Glutamatergic neuron (in vitro differentiated cells): Measurements from ENCODE around the gene C22orf42. TPM values are rescaled to one million over a fixed set of nuclear protein-coding genes. Genes with fewer than 3 reads are reported as not detected.
A peak's percentile ranks its signal among the peaks of the same experiment; 100 is the strongest.
"Not testable (repeated sequence)": the region's sequence is repeated elsewhere in the genome, so short reads cannot be mapped to it uniquely, and the experiment has no call there.

Experiments
- DNase-seq: peaks from one replicate; pipeline ENCODE4 v3.0.0; 2022
- H3K27ac Mint-ChIP-seq: one replicate; pipeline ENCODE4 v1.8.0; 2020; ENCODE audit warnings: mild to moderate bottlenecking, mixed read lengths, inconsistent platforms; ENCODE audit not compliant: unreplicated experiment
- H3K27me3 Mint-ChIP-seq: one replicate; pipeline ENCODE4 v1.8.0; 2020; ENCODE audit warnings: mild to moderate bottlenecking, moderate library complexity, mixed read lengths, inconsistent platforms; ENCODE audit not compliant: unreplicated experiment
- H3K36me3 Mint-ChIP-seq: one replicate; pipeline ENCODE4 v1.8.0; 2020; ENCODE audit warnings: mild to moderate bottlenecking, mixed read lengths, inconsistent platforms; ENCODE audit not compliant: unreplicated experiment
- H3K4me1 Mint-ChIP-seq: one replicate; pipeline ENCODE4 v1.8.0; 2020; ENCODE audit warnings: mild to moderate bottlenecking, low read depth, mixed read lengths, inconsistent platforms; ENCODE audit not compliant: unreplicated experiment
- H3K4me3 Mint-ChIP-seq: one replicate; pipeline ENCODE4 v1.8.0; 2020; ENCODE audit warnings: mild to moderate bottlenecking, mixed read lengths, inconsistent platforms; ENCODE audit not compliant: unreplicated experiment
- H3K9me3 Mint-ChIP-seq: one replicate; pipeline ENCODE4 v1.8.0; 2020; ENCODE audit warnings: mild to moderate bottlenecking, moderate library complexity, mixed read lengths, inconsistent platforms; ENCODE audit not compliant: unreplicated experiment
- total RNA-seq: library from RNA; stranded (reverse); fragmentation: NEBNext Ultra II Directional; extraction: Animal tissue kit (Norgen Biotek cat#: 25700); gene quantifications from one replicate; pipeline ENCODE4 v1.2.1, GENCODE V29; 2021; ENCODE audit not compliant: unreplicated experiment
- TF ChIP-seq, protein P1 (sequence below): fragments of 200-600 bp; sonication (generic); IDR thresholded peaks from one replicate; pipeline ENCODE4 v1.5.0; 2021; ENCODE audit not compliant: partially characterized antibody, unreplicated experiment

C22orf42 gene
- total RNA-seq, 1 donor from 2014 or later = not detected

DNA sequence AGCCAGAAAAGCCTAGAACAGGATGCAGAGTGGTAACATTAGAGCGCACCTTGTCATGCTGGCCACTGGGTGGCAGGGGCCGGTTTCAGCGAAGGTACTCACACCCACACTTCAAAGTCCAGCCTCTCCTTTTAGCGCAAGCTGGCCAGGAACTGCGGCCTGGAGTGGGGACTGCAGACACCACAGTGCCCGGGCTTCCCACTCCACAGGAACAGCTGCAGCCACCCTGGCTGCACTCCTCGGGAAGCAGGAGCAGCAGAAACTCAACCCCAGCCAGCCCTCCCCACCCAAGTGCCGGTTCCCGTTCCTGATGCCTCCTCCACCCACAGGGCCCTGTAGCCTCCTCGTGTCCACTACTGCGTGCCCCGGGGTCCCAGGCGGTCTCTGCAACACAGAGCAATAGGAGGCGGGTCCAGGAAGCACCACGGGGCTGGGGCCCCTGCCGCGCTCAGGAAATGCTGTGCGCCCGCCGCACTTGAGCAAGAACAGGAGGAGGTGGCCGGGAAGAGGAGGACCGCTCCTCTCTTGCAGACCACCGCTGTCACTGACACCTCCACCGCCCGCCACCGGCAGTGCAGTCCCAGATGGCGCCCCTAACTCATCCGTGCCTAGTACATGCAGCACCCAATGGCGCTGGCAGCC is 43.6 kb upstream of the C22orf42 start:
- no peaks in the 10 kb centered on the region for H3K36me3 Mint-ChIP-seq
- DNase-seq = peak; percentile 61
- peaks cover 9% of the 10 kb centered on the region for H3K4me1 Mint-ChIP-seq
- TF ChIP-seq, protein P1, sequence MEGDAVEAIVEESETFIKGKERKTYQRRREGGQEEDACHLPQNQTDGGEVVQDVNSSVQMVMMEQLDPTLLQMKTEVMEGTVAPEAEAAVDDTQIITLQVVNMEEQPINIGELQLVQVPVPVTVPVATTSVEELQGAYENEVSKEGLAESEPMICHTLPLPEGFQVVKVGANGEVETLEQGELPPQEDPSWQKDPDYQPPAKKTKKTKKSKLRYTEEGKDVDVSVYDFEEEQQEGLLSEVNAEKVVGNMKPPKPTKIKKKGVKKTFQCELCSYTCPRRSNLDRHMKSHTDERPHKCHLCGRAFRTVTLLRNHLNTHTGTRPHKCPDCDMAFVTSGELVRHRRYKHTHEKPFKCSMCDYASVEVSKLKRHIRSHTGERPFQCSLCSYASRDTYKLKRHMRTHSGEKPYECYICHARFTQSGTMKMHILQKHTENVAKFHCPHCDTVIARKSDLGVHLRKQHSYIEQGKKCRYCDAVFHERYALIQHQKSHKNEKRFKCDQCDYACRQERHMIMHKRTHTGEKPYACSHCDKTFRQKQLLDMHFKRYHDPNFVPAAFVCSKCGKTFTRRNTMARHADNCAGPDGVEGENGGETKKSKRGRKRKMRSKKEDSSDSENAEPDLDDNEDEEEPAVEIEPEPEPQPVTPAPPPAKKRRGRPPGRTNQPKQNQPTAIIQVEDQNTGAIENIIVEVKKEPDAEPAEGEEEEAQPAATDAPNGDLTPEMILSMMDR = peak; percentile 75
- H3K9me3 Mint-ChIP-seq = peaks cover 3% of the 10 kb centered on the region
- no peak overlapping the region for H3K27ac Mint-ChIP-seq
- H3K4me3 Mint-ChIP-seq = peak overlapping the region; percentile 89
- H3K27me3 Mint-ChIP-seq = peaks cover 15% of the 10 kb centered on the region

DNA sequence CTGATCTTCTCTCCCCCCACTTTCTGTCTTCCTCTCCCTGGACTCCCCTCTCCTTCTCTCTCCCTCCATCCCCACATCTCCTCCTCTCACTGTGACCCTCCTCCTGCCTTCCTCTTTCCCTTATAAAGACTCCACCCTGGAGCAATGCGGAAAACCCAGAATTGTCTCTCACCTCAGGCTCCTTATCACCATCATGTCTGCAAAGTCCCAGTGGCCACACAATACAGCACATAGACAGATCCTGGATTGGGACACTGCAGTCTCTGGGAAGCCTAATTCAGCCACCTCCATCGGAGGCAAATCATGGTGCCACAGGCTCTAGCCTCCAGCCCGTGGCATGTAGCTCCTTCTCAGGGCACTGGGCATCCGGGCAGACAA is 43.0 kb upstream of the C22orf42 start:
- no peak overlapping the region for H3K4me3 Mint-ChIP-seq
- no peak overlapping the region for H3K27ac Mint-ChIP-seq
- H3K4me1 Mint-ChIP-seq = peaks cover 9% of the 10 kb centered on the region

DNA sequence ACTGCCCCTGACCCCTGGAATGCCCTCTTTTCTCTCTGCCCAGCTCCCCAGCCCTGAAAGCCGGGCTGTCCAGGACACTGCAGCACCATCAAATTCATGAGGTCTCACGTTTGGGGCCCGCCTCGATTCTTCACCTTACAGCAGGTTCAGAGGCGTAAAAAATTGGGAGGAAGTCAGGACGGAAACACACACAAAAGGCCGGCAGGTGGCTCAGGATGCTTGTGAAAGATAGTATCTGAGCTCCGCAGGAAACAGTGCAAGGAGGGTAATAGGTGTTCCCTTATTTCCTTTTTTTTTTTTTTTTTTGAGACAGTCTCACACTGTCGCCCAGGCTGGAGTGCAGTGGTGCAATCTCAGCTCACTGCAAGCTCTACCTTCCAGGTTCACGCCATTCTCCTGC is 41.6 kb upstream of the C22orf42 start:
- TF ChIP-seq, protein P1 = no peak
- no peak overlapping the region for H3K27ac Mint-ChIP-seq

More for the DNA sequence above, 43.0 kb upstream of the C22orf42 start:
- Mint-ChIP-seq H3K9me3 (peaks cover 3% of the 10 kb centered on the region), H3K36me3 (no peaks in the 10 kb centered on the region), H3K27me3 (peaks cover 15% of the 10 kb centered on the region)
- TF ChIP-seq, protein P1 = no peak
- no peak for DNase-seq

DNA sequence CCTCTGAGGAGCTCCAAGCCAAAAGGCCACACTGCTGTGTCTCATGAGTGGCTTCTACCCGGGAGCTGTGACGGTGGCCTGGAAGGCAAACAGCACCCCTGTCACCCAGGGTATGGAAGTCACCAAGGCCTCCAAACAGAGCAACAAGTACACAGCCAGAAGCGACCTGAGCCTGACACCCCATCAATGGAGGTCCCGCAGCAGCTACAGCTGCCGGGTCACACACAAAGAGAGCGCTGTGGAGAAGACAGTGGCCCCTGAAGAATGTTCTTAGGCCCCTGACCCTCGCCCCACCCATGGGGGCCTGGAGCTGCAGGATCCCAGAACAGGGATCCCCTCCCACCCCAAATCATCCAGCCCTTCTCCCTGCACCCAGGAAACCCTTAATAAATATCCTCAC is 40.9 kb upstream of the C22orf42 start:
- no peaks in the 10 kb centered on the region for H3K36me3 Mint-ChIP-seq

More for the DNA sequence above, 41.6 kb upstream of the C22orf42 start:
- H3K9me3 Mint-ChIP-seq = peaks cover 5% of the 10 kb centered on the region
- no peaks in the 10 kb centered on the region for H3K36me3 Mint-ChIP-seq
- DNase-seq = no peak
- peaks cover 15% of the 10 kb centered on the region for H3K27me3 Mint-ChIP-seq
- peaks cover 9% of the 10 kb centered on the region for H3K4me1 Mint-ChIP-seq
- H3K4me3 Mint-ChIP-seq = no peak overlapping the region

DNA sequence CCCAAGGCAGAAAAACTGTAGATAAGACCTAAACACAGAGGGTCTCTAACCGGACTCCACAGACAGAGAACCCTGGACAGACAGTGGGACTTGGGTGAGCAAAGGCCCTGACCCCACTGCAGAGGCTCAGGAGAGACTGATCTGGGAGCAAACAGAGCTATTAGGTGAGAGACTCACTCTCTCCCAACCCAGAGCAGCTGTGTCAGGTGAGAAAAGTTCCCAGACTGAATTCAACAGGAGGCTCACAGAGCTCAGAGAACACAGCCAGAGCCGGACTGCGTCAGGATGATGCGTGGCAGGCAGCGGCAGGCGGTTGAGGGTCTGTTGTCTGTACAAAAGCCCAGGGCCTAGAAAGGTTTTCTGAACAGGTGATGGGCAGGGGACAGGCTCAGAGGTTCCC is 40.2 kb upstream of the C22orf42 start:
- peaks cover 12% of the 10 kb centered on the region for H3K27me3 Mint-ChIP-seq

More for the DNA sequence above, 40.9 kb upstream of the C22orf42 start:
- Mint-ChIP-seq H3K4me3 (no peak overlapping the region), H3K27ac (no peak overlapping the region), H3K9me3 (peaks cover 5% of the 10 kb centered on the region), H3K27me3 (peaks cover 15% of the 10 kb centered on the region), H3K4me1 (peaks cover 9% of the 10 kb centered on the region)
- DNase-seq = no peak
- TF ChIP-seq, protein P1 = no peak

DNA sequence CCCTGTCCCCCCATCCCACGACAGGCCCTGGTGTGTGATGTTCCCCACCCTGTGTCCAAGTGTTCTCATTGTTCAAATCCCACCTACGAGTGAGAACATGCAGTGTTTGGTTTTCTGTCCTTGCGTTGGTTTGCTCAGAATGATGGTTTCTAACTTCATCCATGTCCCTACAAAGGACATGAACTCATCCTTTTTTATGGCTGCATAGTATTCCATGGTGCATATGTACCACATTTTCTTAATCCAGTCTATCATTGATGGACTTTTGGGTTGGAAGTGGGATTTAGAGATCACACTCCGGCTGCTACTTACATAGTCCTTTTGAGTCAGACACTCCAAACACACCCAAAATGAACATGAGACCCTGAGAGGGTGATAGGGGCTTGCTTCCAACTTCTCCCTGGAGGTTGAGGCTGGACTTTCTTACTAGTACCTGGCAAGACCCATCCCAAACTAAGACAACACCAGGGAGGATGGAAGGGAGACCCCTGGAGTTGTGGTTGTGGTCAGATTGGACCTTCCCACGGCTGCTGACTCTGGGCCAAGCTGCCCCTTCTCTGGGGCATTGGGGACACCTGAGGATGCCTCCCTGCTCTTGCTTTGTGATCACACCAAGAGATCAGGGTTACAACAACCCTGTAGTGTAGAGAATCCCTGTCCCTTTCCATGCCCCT is 38.6 kb upstream of the C22orf42 start:
- H3K36me3 Mint-ChIP-seq, H3K27ac Mint-ChIP-seq, H3K9me3 Mint-ChIP-seq, DNase-seq, H3K4me1 Mint-ChIP-seq, H3K27me3 Mint-ChIP-seq, H3K4me3 Mint-ChIP-seq: not testable (repeated sequence)

More for the DNA sequence above, 40.2 kb upstream of the C22orf42 start:
- TF ChIP-seq, protein P1 = no peak
- Mint-ChIP-seq H3K4me3 (no peak overlapping the region), H3K4me1 (peaks cover 5% of the 10 kb centered on the region), H3K36me3 (no peaks in the 10 kb centered on the region), H3K27ac (no peak overlapping the region), H3K9me3 (peaks cover 3% of the 10 kb centered on the region)
- no peak for DNase-seq

DNA sequence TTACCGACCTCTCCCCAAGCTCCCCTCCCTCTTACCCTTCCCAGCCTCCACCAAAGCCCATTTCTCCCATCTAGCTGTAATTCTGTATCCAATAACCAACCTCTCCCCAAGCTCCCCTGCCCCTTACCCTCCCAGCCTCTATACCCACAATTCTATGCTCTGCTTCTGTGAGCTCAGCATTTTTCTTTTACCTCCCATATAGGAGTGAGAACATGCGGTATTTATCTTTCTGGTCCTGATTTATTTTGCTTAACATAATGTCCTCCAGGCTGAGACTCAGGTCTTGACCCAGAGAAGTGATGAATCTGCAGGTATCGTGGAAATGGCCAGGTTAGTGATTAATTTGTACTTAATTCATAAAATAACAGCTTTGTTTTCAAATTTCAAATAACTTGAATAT is 36.8 kb upstream of the C22orf42 start:
- not testable (repeated sequence) for H3K9me3 Mint-ChIP-seq, H3K36me3 Mint-ChIP-seq, DNase-seq, H3K4me3 Mint-ChIP-seq, H3K27ac Mint-ChIP-seq, H3K4me1 Mint-ChIP-seq, H3K27me3 Mint-ChIP-seq
